ENCODE results near the gene RPL27A.

- TF ChIP-seq POLR2AphosphoS5 (IDR thresholded peaks at IDR 0.05; ENCODE audit: insufficient read depth, low read depth, low read length) (no peak), POLR2A (IDR thresholded peaks at IDR 0.05; ENCODE audit: low read depth, low read length) (no peak), EZH2 (IDR thresholded peaks at IDR 0.05; ENCODE audit: borderline replicate concordance, low read depth, low read length, severe bottlenecking) (no peak), GATA2 (IDR thresholded peaks at IDR 0.05; ENCODE audit: insufficient read depth, insufficient read length, low read depth, low read length) (no peak), JUN (IDR thresholded peaks at IDR 0.05; ENCODE audit: borderline replicate concordance, insufficient read depth, insufficient read length, low read depth) (no peak)
- TF ChIP-seq, protein P1, sequence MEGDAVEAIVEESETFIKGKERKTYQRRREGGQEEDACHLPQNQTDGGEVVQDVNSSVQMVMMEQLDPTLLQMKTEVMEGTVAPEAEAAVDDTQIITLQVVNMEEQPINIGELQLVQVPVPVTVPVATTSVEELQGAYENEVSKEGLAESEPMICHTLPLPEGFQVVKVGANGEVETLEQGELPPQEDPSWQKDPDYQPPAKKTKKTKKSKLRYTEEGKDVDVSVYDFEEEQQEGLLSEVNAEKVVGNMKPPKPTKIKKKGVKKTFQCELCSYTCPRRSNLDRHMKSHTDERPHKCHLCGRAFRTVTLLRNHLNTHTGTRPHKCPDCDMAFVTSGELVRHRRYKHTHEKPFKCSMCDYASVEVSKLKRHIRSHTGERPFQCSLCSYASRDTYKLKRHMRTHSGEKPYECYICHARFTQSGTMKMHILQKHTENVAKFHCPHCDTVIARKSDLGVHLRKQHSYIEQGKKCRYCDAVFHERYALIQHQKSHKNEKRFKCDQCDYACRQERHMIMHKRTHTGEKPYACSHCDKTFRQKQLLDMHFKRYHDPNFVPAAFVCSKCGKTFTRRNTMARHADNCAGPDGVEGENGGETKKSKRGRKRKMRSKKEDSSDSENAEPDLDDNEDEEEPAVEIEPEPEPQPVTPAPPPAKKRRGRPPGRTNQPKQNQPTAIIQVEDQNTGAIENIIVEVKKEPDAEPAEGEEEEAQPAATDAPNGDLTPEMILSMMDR (IDR thresholded peaks at IDR 0.05; ENCODE audit: extremely low read depth in 1 of 2, insufficient read depth in 1 of 2, low read depth in 1 of 2, low read length in 2 of 2) = no peak
- TF ChIP-seq, protein P2, sequence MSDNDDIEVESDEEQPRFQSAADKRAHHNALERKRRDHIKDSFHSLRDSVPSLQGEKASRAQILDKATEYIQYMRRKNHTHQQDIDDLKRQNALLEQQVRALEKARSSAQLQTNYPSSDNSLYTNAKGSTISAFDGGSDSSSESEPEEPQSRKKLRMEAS (IDR thresholded peaks at IDR 0.05; ENCODE audit: insufficient read depth, insufficient read length) = no peak
Measured at GRCh38 chr11:8691601-8692000, 9.0 kb downstream of the RPL27A start.

Measured in endothelial cell of umbilical vein (primary cell).